Small intestine (tissue), 7 donors: ENCODE data around the gene TMEM272. TPM values are rescaled to one million over a fixed set of nuclear protein-coding genes. Genes with fewer than 3 reads are reported as not detected.

ENCODE experiments used
- DNase-seq, 2 donors: peaks; one replicate each; pipeline versions ENCODE4 v3.0.0 to v3.0.0-alpha.2; 2013
- FAIRE-seq: peaks from 2 replicates; lab custom pipeline; 2012; peaks lifted over from hg19 to GRCh38; lab: Jason Lieb, UNC
- H3K27ac ChIP-seq, 3 donors: one replicate each; pipeline ENCODE4 v1.5.1; 2013; ENCODE audit warnings: low read length in 2 of 3, mild to moderate bottlenecking in 2 of 3, control low read depth in 1 of 3, inconsistent platforms in 1 of 3, low read depth in 1 of 3, moderate library complexity in 1 of 3
- H3K27me3 ChIP-seq, 3 donors: one replicate each; pipeline ENCODE4 v1.6.1; 2013; ENCODE audit warnings: low read length in 3 of 3, inconsistent platforms in 1 of 3; ENCODE audit not compliant: control insufficient read depth in 3 of 3, insufficient read depth in 3 of 3
- H3K36me3 ChIP-seq, 3 donors: one replicate each; pipeline ENCODE4 v1.6.1; 2013; ENCODE audit warnings: low read length in 3 of 3, inconsistent platforms in 1 of 3, low read depth in 1 of 3, mild to moderate bottlenecking in 1 of 3, moderate library complexity in 1 of 3; ENCODE audit not compliant: control insufficient read depth in 3 of 3, insufficient read depth in 2 of 3
- H3K4me1 ChIP-seq, 3 donors: one replicate each; pipeline ENCODE4 v1.6.1; 2013; ENCODE audit warnings: low read length in 2 of 3, inconsistent platforms in 1 of 3, low read depth in 1 of 3, mild to moderate bottlenecking in 1 of 3, moderate library complexity in 1 of 3; ENCODE audit not compliant: control insufficient read depth in 3 of 3, insufficient read depth in 2 of 3
- H3K4me3 ChIP-seq, 3 donors: one replicate each; pipeline ENCODE4 v1.5.1; 2013; ENCODE audit warnings: low read length in 3 of 3, control low read depth in 1 of 3, inconsistent platforms in 1 of 3, low read depth in 1 of 3, mild to moderate bottlenecking in 1 of 3, moderate library complexity in 1 of 3
- H3K9me3 ChIP-seq, 2 donors: one replicate each; pipeline ENCODE4 v1.6.1; 2013; ENCODE audit warnings: low read depth in 1 of 2, low read length in 1 of 2; ENCODE audit not compliant: control insufficient read depth in 2 of 2, insufficient read depth in 1 of 2
- WGBS, 3 donors: extraction: QIAGEN DNeasy Blood & Tissue Kit; methylation state at CpG; one replicate each; pipeline ENCODE4 v1.1.7; 2013; 5-methylcytosine and 5-hydroxymethylcytosine counted together
- polyA plus RNA-seq, 4 donors: library from polyadenylated mRNA; stranded (reverse) in 3 of 4; unstranded in 1 of 4; fragments of 200-250 nt in 3 of 4; fragments of 120-200 nt in 1 of 4; gene quantifications; one replicate each; pipeline versions ENCODE4 v1.2.1 to v1.2.3, GENCODE V29; 2013
- donor health status: healthy with polysubstance abuse.
- donor health status: control.
- donor health status: control.
- donor health status: Bipolar disorder and iron deficiency.
- donor health status: healthy.

TMEM272 gene
- polyA plus RNA-seq, 4 donors = 0.04 to 0.54 (median 0.27) TPM; not detected in 1

DNA sequence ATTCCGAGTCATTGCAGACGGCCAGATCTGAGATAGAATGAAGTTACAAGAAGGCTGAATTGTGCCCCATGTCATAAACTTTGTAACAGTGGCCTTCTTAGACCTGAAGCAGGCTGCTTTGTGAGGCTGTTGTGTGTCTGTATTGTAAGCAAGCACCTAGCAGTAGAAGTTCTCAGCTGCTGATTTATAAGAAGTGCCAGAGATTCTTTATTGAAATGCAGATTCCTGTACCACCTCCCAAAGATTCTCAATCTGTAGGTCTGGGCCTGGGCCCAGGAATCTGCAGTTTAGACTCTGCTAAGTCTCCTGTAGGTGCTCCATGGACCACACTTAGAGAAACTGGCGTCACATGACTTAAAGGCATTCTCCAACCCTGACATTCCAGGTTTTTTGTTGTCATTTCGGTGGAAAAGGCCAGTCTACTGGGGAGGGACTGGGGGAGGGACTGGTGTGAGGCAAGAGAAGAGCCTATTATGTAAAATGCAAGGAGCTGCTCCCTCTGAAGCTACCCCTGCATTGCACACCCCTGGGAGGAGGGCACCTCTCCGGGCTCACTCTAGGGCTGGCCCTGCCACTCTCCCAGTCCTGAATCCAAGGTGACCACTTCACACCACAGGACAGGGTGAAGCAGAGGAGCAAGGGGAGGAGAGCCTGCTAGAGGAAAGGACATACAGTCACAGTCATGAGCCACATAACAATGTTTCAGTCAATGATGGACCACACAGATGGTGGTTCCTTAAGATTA, 769 bp upstream of the TMEM272 start:
- peak overlapping the region in 2 of 3 donors; percentile 26 to 27 for H3K4me3 ChIP-seq
- no peaks in the 10 kb centered on the region for H3K36me3 ChIP-seq
- H3K9me3 ChIP-seq = no peaks in the 10 kb centered on the region
- H3K27ac ChIP-seq = peak overlapping the region in 2 of 3 donors; percentile 30 to 66
- WGBS, 3 donors = 29 to 72% (median 49%) methylated on average over 5 of the region's 5 CpGs
- DNase-seq (no peak), FAIRE-seq (no peak)
- H3K4me1 ChIP-seq = peaks cover 0 to 4% (median 0%) of the 10 kb centered on the region in 3 donors
- no peaks in the 10 kb centered on the region for H3K27me3 ChIP-seq

DNA sequence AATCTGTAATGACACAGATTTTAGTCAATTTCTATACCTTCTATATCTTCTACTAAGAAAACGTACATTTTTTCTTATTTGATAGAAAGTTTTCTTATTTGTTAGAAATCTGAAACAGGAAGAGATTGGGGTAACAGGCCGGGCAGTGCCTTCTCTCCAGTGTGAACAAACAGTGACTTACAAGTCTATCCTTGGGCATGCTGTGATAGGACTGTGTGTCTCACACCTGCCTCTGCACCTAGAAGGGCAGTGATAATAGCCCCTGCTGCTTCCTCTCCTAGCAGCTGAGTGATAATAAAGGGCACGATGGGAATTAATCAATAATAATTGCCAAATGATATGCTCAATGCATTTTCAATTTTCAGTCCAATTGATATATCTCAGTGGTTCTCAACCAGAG, 1.4 kb downstream of the TMEM272 start:
- Histone ChIP-seq H3K9me3 (no peaks in the 10 kb centered on the region), H3K4me3 (no peak overlapping the region), H3K36me3 (no peaks in the 10 kb centered on the region), H3K27ac (no peak overlapping the region), H3K27me3 (no peaks in the 10 kb centered on the region), H3K4me1 (peaks cover 0 to 14% (median 2%) of the 10 kb centered on the region in 3 donors)
- DNase-seq = no peak
- WGBS, 3 donors = 57 to 75% (median 65%) methylated on average over 3 of the region's 3 CpGs
- no peak for FAIRE-seq

DNA sequence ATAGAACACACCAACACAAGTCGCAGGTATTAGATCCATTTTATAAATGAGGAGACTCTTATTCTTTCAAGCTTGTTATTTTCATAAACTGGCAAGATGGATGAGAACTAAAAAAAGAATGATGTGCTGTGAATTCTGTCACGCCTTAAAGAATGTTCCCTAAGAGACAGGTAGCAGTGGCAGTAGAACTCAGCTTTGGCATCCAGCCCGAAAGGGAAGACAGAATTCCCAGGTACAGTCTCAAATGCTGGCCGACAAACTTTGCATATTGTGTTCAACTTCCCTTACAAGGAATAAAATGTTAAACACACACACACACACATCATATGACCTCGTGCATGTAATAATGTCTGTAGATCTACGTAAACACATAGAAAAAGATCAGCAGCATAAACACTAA, 3.2 kb downstream of the TMEM272 start:
- Histone ChIP-seq H3K9me3 (no peaks in the 10 kb centered on the region), H3K27me3 (no peaks in the 10 kb centered on the region), H3K4me1 (peaks cover 0 to 14% (median 2%) of the 10 kb centered on the region in 3 donors), H3K36me3 (no peaks in the 10 kb centered on the region), H3K27ac (no peak overlapping the region), H3K4me3 (no peak overlapping the region)
- 84 to 90% (median 88%) methylated on average over 6 of the region's 6 CpGs for WGBS, 3 donors
- DNase-seq (no peak), FAIRE-seq (no peak)

DNA sequence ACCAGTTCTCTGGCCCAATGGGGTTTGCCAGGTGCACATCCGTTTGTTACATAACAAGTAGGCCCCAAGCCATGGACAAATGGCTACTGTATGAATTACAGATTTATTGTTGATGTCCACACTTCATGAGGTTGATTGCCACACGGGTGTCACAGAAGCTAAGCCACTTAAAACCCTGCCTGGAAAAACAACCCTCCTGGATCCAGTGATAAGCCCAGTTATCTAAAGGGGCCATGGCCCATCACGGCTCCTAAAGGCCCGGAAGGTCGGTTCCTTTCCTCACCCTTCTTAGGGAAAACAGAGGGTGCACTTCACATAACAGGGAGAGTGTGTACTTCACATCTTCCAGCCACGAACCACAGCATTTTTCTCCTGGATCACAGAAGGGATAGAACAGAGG, 4.1 kb downstream of the TMEM272 start:
- Histone ChIP-seq H3K4me3 (no peak overlapping the region), H3K9me3 (no peaks in the 10 kb centered on the region), H3K27me3 (no peaks in the 10 kb centered on the region), H3K4me1 (peaks cover 0 to 14% (median 2%) of the 10 kb centered on the region in 3 donors), H3K36me3 (no peaks in the 10 kb centered on the region), H3K27ac (no peak overlapping the region)
- whole genome bisulfite sequencing, 3 donors = 88 to 92% (median 90%) methylated on average over 6 of the region's 6 CpGs
- DNase-seq = no peak
- FAIRE-seq = no peak

DNA sequence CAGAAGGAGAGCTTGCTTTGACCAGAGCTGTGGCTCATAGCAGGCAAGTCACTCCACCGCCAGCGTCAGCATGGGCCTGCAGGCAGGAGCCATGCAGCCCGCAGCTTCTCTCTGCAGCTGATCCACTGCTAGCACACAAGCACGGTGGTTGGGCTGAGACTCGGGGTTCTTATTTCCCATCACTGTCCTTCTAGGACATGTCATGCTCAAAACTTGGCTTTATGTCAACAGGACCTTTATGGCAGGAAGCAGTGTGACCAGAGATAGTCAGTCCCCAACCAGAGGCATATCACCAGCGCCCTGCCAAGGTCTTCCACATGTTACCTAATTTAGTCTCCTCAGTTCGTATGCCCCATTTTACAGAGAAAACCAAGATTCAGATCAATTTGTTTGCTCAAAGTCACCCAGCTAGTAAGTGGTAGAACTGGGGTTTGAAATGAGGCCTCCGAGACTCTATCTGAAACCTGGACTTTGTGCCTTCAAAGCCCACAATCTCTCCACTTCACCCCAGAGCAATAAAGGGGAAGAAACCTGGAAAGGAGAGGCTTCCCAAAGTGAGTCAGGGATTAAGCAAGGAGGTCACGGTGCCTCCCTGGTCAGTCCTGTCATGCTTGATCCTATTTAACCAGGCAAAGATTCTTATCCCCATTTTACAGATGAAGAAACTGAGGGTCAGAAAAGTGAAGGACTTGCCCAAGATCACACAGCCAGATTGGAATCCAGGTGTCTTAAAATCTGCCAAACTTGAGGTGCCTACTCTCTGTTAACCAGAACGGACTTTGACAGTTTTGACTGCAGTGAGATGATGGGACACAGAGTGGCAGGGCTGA, 5.1 kb downstream of the TMEM272 start:
- FAIRE-seq (no peak), DNase-seq (peak; percentile 49 to 64)
- Histone ChIP-seq H3K4me3 (no peak overlapping the region), H3K36me3 (no peaks in the 10 kb centered on the region), H3K4me1 (peaks cover 0 to 10% (median 2%) of the 10 kb centered on the region in 3 donors), H3K27ac (peak overlapping the region in 1 of 3 donors; percentile 44), H3K9me3 (no peaks in the 10 kb centered on the region), H3K27me3 (no peaks in the 10 kb centered on the region)
- WGBS, 3 donors = 61 to 77% (median 66%) methylated on average over 10 of the region's 10 CpGs

DNA sequence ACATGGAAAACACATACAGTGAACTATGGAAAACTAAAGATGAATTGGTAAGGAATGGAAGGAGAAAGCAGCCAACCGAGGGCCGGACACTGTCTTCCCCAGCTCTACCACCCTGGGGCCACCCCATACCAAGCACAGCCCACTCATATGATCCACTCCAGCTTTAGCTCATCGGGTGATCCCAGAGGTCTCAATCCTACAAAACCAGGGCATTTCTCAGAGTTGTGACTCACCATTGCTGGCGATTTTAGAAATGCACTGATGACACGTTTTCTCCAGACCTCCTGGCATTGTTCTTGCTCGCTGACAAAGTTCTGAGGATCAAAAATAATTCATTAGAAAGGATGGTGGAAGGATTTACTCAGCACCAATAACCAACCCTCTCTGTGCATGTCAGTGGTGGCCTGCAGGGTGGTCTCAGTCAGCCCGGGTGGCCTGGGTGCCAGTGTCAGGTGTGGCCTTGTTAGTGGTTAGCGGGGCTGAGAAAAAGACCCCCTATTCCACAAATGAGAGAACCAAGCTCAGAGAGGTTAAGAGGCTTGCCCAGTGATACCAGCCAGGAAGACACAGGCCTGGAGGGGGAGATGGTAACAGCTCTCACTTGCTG, 6.6 kb downstream of the TMEM272 start:
- Histone ChIP-seq H3K36me3 (no peaks in the 10 kb centered on the region), H3K4me3 (no peak overlapping the region), H3K27ac (no peak overlapping the region), H3K4me1 (peaks cover 0 to 10% (median 2%) of the 10 kb centered on the region in 3 donors), H3K27me3 (no peaks in the 10 kb centered on the region), H3K9me3 (no peaks in the 10 kb centered on the region)
- DNase-seq (no peak), FAIRE-seq (no peak)
- 88 to 94% (median 89%) methylated on average over 8 of the region's 8 CpGs for WGBS, 3 donors

DNA sequence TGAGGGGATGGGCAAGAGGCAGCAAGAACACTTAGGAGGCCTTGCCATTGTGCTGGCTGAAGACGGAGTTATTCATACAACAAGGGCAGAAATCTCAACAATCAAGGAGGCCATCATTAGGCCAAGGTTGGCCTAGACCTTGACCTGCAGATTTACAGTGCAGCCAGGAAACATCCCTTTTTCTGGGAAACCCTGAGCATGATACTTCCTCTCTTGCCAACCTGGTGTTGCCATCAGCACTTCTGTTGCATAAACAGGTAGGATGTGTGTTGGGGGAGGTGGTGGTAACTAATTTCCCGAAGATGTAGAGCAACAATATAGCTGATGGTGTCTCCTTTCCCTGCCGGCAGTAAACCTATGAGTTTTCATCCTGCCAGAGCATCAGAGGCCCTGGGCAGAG, 8.0 kb downstream of the TMEM272 start:
- no peak overlapping the region for H3K27ac ChIP-seq
- no peaks in the 10 kb centered on the region for H3K36me3 ChIP-seq
- peaks cover 0 to 10% (median 2%) of the 10 kb centered on the region in 3 donors for H3K4me1 ChIP-seq
- H3K9me3 ChIP-seq = no peaks in the 10 kb centered on the region
- DNase-seq (no peak), FAIRE-seq (no peak)
- H3K27me3 ChIP-seq = no peaks in the 10 kb centered on the region
- WGBS, 3 donors = 90 to 98% (median 93%) methylated on average over 3 of the region's 3 CpGs
- H3K4me3 ChIP-seq = no peak overlapping the region

DNA sequence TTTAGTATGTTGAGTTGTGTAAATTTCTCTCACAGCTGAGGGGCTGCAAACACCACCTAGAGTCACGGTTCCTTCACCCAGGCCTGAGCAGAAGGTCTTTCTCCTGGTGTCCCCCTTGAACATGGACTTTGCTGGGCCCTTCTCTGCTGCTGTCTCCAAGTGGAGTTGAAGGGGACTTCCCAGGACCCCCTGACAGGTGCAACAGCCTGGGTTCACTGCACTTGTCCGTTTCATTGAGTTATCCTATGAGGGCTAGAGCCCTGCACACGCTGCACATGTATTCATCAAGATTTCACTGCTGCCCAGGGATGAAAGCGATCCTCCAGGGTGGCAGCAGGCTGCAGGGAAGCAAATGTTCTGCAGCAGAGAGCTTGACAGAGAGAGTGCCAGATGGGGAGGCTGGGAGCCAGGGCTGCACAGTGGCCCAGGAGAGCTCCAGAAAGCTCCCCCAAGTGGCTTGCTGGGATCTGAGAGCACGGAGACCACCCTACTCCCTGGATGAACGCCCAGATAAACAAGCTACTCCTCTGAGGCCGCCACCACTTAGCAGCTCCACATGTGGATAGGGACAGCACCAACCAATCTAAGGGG, 10.3 kb downstream of the TMEM272 start:
- no peak overlapping the region for H3K4me3 ChIP-seq
- 62 to 75% (median 69%) methylated on average over 7 of the region's 7 CpGs for WGBS, 3 donors
- FAIRE-seq = no peak

More for the DNA sequence above, 10.3 kb downstream of the TMEM272 start:
- Histone ChIP-seq H3K27me3 (no peaks in the 10 kb centered on the region), H3K36me3 (peaks cover 0 to 2% (median 0%) of the 10 kb centered on the region in 3 donors), H3K27ac (no peak overlapping the region), H3K9me3 (no peaks in the 10 kb centered on the region), H3K4me1 (peaks cover 0 to 3% (median 0%) of the 10 kb centered on the region in 3 donors)
- no peak for DNase-seq
